ENCODE results near the gene GNA12. TPM values are rescaled to one million over a fixed set of nuclear protein-coding genes. Genes with fewer than 3 reads are reported as not detected.
"Not testable (repeated sequence)": the region's sequence is repeated elsewhere in the genome, so short reads cannot be mapped to it uniquely, and the experiment has no call there.

GNA12 gene
- total RNA-seq, 1 donor from 2014 or later: 68.6 TPM

GRCh38 chr7:2754086-2754485 lies 90.0 kb downstream of the GNA12 start:
- peaks cover 41% of the 10 kb centered on the region for H3K36me3 Mint-ChIP-seq (ENCODE audit: insufficient read depth)
- no peak for TF ChIP-seq CTCF (IDR thresholded peaks at IDR 0.05; ENCODE audit: unreplicated experiment)
- H3K4me3 Mint-ChIP-seq (ENCODE audit: low read depth): no peak overlapping the region
- no peak for DNase-seq (ENCODE audit: low spot score, unreplicated experiment)
- peaks cover 15% of the 10 kb centered on the region for H3K9me3 Mint-ChIP-seq (ENCODE audit: low read depth)
- peaks cover 11% of the 10 kb centered on the region for H3K4me1 Mint-ChIP-seq (ENCODE audit: low read depth)
- no peaks in the 10 kb centered on the region for H3K27me3 Mint-ChIP-seq
- H3K27ac Mint-ChIP-seq: no peak overlapping the region

- H3K9me3 Mint-ChIP-seq (ENCODE audit: low read depth): peaks cover 15% of the 10 kb centered on the region
Observed at GRCh38 chr7:2753148-2753547, 91.0 kb downstream of the GNA12 start.

GRCh38 chr7:2751086-2751485 lies 93.0 kb downstream of the GNA12 start:
- Mint-ChIP-seq H3K9me3 (ENCODE audit: low read depth) (peaks cover 22% of the 10 kb centered on the region), H3K36me3 (ENCODE audit: insufficient read depth) (peaks cover 39% of the 10 kb centered on the region), H3K4me3 (ENCODE audit: low read depth) (no peak overlapping the region), H3K27ac (no peak overlapping the region), H3K27me3 (no peaks in the 10 kb centered on the region), H3K4me1 (ENCODE audit: low read depth) (peaks cover 8% of the 10 kb centered on the region)
- TF ChIP-seq CTCF (IDR thresholded peaks at IDR 0.05; ENCODE audit: unreplicated experiment): no peak
- DNase-seq (ENCODE audit: low spot score, unreplicated experiment): no peak

More at GRCh38 chr7:2753148-2753547, 91.0 kb downstream of the GNA12 start:
- Mint-ChIP-seq H3K4me3 (ENCODE audit: low read depth) (no peak overlapping the region), H3K27me3 (no peaks in the 10 kb centered on the region), H3K27ac (no peak overlapping the region), H3K36me3 (ENCODE audit: insufficient read depth) (peaks cover 41% of the 10 kb centered on the region), H3K4me1 (ENCODE audit: low read depth) (peaks cover 11% of the 10 kb centered on the region)
- TF ChIP-seq CTCF (IDR thresholded peaks at IDR 0.05; ENCODE audit: unreplicated experiment): no peak
- DNase-seq (ENCODE audit: low spot score, unreplicated experiment): no peak

GRCh38 chr7:2750004-2750407 lies 94.1 kb downstream of the GNA12 start:
- Mint-ChIP-seq H3K27me3 (no peaks in the 10 kb centered on the region), H3K4me3 (ENCODE audit: low read depth) (no peak overlapping the region), H3K4me1 (ENCODE audit: low read depth) (peaks cover 8% of the 10 kb centered on the region), H3K9me3 (ENCODE audit: low read depth) (peaks cover 23% of the 10 kb centered on the region), H3K27ac (no peak overlapping the region), H3K36me3 (ENCODE audit: insufficient read depth) (peaks cover 34% of the 10 kb centered on the region)
- TF ChIP-seq CTCF (IDR thresholded peaks at IDR 0.05; ENCODE audit: unreplicated experiment): no peak
- no peak for DNase-seq (ENCODE audit: low spot score, unreplicated experiment)

- not testable (repeated sequence) for H3K27me3 Mint-ChIP-seq; H3K4me3 Mint-ChIP-seq (ENCODE audit: low read depth); H3K27ac Mint-ChIP-seq; H3K4me1 Mint-ChIP-seq (ENCODE audit: low read depth); DNase-seq (ENCODE audit: low spot score, unreplicated experiment)
- H3K9me3 Mint-ChIP-seq (ENCODE audit: low read depth): peaks cover 28% of the 10 kb centered on the region
- H3K36me3 Mint-ChIP-seq (ENCODE audit: insufficient read depth): peaks cover 30% of the 10 kb centered on the region
Observed at GRCh38 chr7:2748684-2749083, 95.4 kb downstream of the GNA12 start.

GRCh38 chr7:2743523-2744185 lies 100.5 kb downstream of the GNA12 start:
- DNase-seq (ENCODE audit: low spot score, unreplicated experiment); H3K27me3 Mint-ChIP-seq; H3K27ac Mint-ChIP-seq; H3K4me3 Mint-ChIP-seq (ENCODE audit: low read depth); H3K4me1 Mint-ChIP-seq (ENCODE audit: low read depth): not testable (repeated sequence)
- Mint-ChIP-seq H3K9me3 (ENCODE audit: low read depth) (peaks cover 29% of the 10 kb centered on the region), H3K36me3 (ENCODE audit: insufficient read depth) (peaks cover 39% of the 10 kb centered on the region)

All from progenitor cell of endocrine pancreas (in vitro differentiated cells).